GM21515 (cell line): ENCODE measurements around the gene AIF1L.
A peak's percentile ranks its signal among the peaks of the same experiment; 100 is the strongest.
"Not testable (repeated sequence)": the region's sequence is repeated elsewhere in the genome, so short reads cannot be mapped to it uniquely, and the experiment has no call there.

Experiments used
- ATAC-seq: cut with Tn5 transposase; IDR thresholded peaks from one replicate; pipeline ENCODE4 v1.9.1; 2021; ENCODE audit not compliant: unreplicated experiment

Gene AIF1L

DNA sequence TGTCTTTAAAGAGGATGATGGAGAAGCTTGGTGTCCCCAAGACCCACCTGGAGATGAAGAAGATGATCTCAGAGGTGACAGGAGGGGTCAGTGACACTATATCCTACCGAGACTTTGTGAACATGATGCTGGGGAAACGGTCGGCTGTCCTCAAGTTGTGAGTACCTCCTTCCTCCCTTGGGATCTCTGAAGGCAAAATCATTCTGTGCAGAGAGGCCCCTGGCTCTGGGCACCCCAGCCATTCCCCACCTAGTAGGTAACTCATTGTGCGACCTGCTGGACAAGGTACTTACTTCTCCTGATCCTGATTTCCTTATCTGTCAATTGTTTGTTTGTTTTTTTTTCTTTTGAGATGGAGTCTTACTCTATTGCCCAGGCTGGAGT lies 21.4 kb downstream of the AIF1L start:
- no peak for ATAC-seq

GRCh38 chr9:131119600-131119999 lies 23.3 kb downstream of the AIF1L start:
- no peak for ATAC-seq

GRCh38 chr9:131120620-131121228 lies 24.4 kb downstream of the AIF1L start:
- no peak for ATAC-seq

- no peak for ATAC-seq
These were observed 25.0 kb downstream of the AIF1L start for GRCh38 chr9:131121346-131121745.

DNA sequence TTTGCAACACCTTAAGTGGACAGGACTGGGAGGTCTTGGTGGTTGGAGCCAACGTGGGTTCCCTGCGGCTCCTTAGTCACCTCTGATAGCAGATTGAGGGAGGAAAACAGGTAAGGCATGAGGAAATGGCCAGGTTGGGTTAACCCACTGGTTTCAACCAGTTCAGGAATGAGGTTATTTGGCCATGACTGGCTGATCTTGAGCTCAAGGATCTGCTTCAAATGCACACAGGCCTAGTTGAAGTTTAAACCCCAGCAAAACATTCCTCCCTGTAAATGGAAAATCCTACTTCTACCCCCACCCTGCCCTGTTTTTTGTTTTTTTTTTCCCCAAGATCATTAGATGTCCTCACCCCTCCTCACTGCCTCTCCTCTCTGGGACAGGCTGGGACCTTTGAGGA lies 25.8 kb downstream of the AIF1L start:
- ATAC-seq = no peak

GRCh38 chr9:131125038-131125287 lies 28.6 kb downstream of the AIF1L start:
- ATAC-seq = no peak

DNA sequence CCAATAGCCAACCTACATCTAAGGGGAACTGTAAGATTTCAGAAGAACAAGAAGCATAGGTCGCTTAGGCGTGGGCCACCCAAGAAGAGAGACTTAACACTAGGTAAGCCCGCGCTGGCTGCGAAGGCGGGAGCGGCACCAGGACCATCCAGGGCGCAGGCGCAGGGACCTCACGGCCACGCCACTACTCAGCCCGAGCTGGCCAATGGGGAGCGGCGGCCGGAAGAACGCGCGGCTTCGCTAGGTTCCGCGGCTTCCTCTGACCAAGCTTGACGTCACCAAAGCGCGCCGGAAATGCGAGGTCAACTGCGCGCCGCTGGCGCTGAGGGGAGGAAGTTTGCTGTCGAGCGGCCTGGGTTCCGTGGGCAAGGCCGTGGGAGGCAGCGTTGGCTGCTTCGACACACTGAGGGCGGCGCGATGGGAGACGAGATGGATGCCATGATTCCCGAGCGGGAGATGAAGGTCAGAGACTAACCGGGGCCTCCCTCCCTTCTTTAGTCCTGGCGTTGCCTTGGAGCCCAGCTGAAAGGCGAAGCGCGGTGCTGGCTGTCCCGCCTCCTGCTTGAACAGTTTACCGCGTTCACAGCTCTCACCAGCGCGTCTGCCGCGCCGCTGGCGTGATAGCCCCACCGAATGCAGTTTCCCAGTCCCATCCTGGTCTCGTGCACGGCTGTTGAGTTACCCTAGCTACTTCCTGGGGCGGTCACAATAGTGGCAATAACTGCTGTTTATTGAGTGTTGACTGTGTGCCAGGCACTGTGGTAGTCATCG lies 29.1 kb downstream of the AIF1L start, which contains the start of gene NUP214:
NUP214 (plus strand) TSS at position 299 of the 771 bp plus-strand sequence; CDS start at position 418, 119 bp downstream.
- peak; percentile 90 for ATAC-seq

- ATAC-seq = no peak
These were observed 29.7 kb downstream of the AIF1L start for GRCh38 chr9:131126059-131126426.

GRCh38 chr9:131129183-131129582 lies 32.9 kb downstream of the AIF1L start:
- ATAC-seq = no peak

DNA sequence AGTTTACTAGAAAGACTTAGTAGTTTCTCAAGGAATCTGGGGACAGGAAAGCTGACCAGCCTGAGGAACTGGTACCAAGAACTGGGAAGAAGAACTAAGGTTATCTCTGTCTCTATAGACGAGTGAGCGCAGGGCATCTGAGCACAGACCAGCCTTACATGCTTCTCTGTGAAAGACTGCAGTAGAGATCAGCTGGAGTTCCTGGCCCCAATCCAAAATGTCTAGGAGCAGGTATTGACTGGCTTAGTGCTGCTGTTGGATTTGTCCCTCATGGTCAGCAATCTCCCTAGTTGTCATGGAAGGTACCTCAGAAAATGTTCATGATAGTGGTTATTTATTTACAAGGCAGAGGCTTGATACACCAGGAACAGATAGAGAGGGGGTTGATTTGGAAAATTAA lies 42.3 kb downstream of the AIF1L start:
- no peak for ATAC-seq

- ATAC-seq = no peak
These were observed 43.8 kb downstream of the AIF1L start for GRCh38 chr9:131140112-131140511.

DNA sequence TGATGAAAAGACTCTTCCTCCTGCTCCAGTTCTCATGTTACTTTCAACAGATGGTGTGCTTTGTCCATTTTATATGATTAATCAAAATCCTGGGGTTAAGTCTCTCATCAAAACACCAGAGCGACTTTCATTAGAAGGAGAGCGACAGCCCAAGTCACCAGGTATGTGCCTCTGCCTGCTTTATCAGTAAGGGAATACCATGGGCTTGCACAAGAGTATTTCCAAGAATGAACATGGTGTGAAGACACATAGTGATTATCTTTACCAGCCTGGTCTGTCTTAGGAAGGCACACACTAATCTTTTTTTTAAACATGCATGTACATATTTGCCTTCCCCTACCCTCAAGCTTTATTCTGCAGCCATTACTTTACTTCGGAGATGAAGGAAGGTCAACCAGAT lies 44.2 kb downstream of the AIF1L start:
- no peak for ATAC-seq

- no peak for ATAC-seq
These were observed 45.8 kb downstream of the AIF1L start for GRCh38 chr9:131142160-131142559.

DNA sequence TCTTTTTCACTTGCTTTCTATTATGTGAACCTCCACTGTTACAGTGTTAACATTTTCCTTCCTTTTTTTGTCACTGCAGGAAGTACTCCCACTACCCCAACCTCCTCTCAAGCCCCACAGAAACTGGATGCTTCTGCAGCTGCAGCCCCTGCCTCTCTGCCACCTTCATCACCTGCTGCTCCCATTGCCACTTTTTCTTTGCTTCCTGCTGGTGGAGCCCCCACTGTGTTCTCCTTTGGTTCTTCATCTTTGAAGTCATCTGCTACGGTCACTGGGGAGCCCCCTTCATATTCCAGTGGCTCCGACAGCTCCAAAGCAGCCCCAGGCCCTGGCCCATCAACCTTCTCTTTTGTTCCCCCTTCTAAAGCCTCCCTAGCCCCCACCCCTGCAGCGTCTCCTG lies 47.9 kb downstream of the AIF1L start:
- ATAC-seq = no peak

DNA sequence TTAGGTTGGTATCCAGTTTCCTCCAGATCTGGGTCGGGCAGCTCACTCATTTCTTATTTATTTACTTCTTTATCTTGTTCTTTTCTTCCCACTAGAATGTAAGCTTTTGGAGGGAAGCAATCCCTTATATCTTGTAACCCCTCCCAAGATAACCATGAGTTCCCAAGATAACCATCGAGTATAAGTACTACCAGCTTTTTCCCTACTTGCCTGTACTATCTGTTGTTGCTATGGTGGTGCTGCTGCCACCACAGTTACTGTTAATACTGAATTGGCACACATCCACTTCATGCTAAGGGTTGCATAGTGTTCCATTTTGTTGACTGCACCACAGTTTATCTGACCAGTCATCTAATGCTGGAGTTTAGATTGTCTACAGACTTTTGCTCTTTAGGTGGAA lies 48.9 kb downstream of the AIF1L start:
- no peak for ATAC-seq

- no peak for ATAC-seq
These were observed 49.9 kb downstream of the AIF1L start for GRCh38 chr9:131146186-131146585.

DNA sequence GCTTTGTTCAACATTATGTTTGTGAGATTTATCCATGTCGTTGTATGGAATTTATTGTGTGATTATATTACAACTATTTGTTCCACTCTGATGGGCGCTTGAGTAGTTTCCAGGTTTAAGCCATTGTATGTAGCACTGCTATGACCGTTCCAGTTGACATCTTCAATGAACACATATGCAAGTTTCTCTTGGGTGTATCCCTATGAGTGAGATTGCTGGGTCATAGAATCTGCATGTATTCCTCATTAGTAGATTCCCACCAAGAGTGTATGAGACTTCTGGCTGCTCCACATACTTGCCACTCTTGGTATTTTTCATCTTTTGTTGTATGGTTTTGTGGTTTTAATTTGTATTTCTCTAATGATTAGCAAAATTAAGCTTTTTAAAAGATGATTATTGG lies 51.9 kb downstream of the AIF1L start:
- no peak for ATAC-seq

DNA sequence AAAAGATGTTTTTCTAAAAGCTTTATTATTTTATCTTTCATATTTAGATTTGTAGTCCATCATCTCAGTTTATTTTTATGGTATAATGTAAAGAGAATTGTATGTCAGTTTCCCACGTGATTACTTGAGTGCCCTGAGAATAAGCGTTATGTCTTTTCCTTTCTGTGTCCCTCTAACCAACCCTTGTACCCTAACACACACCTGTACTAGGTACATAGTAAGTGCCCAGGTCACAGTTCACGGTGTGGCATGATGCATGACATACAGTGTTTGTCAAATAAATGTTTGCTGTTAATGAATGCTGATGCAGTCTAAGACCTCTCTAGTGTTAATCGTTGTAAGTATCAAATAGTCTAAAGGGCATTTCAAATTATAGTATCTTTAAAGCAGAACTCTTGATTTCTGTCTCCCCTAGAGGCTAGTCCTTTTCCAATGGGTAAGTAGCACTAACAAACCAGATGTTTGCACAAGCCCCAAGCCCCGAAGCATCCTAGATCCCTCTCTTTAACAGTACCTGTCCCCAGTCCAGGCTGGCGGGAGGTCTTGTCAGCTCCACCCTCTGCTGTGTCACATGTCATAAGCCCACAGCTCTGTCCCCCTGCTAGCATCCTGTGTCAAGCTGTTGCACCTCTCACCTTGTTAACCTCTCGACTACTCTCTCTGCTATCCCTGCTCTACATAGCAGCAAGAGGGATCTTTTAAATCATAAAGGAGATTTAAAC lies 52.8 kb downstream of the AIF1L start:
- no peak for ATAC-seq

DNA sequence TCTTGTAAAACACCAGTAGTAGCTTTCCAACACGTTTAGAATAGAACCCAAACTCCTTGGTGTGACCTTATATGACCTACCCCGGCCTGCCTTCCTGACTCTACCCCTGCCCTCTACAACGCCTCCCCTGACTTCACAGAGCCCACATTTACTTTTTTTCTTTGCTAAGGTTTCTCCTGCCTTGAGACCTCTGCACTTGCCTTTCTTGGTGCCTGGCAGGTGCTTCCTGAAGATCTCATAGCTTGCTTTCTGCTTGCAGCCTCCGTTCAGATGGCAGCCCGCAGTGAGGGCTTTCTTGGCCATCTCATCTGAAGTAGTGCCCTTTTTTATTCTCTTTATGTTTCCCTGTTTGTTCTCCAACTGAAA lies 53.3 kb downstream of the AIF1L start:
- ATAC-seq = no peak

DNA sequence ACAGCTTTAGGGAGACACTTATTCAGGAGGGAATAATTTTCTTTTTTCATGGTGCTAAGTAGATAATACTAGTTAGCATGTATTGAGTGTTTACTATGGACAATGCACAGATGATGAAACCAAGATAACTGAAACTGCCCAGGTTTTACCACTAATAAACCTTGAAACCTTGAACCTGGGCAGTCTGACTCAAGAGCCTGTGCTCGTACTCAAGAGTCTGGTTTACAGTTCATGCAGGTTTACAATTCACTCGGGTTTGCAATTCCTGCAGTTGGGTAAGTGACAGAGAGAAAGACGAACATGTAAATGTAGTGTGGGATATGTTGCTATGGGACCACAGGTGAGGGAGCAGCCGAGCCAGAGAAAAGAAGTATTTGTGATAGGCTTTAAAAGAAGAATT lies 57.3 kb downstream of the AIF1L start:
- no peak for ATAC-seq

- not testable (repeated sequence) for ATAC-seq
These were observed 62.3 kb downstream of the AIF1L start for GRCh38 chr9:131158673-131159072.

GRCh38 chr9:131160416-131161112 lies 64.2 kb downstream of the AIF1L start:
- ATAC-seq = no peak
